Prostate gland (tissue), 2 donors: ENCODE data around the gene TRAPPC6A. TPM values are rescaled to one million over a fixed set of nuclear protein-coding genes. Genes with fewer than 3 reads are reported as not detected.

Source experiments
- DNase-seq: peaks from one replicate; pipeline ENCODE4 v3.0.0-alpha.2; 2019; ENCODE audit warnings: low spot score
- H3K27ac ChIP-seq, 2 donors: fragments of 200-600 bp; sonication (generic); 2 replicates each; pipeline ENCODE4 v1.5.1; 2017 to 2019
- H3K27me3 ChIP-seq: fragments of 200-600 bp; sonication (generic); replicated peaks from 2 replicates; pipeline ENCODE4 v1.5.1; 2019; ENCODE audit not compliant: insufficient read depth
- H3K36me3 ChIP-seq, 2 donors: fragments of 200-600 bp; sonication (generic); 1 replicate in 1 of 2; 2 replicates in 1 of 2; pipeline versions ENCODE4 v1.5.1 to v1.8.1; 2017 to 2019
- H3K4me1 ChIP-seq: fragments of 200-600 bp; sonication (generic); replicated peaks from 2 replicates; pipeline ENCODE4 v1.5.1; 2019
- H3K4me3 ChIP-seq, 2 donors: fragments of 200-600 bp; sonication (generic); 2 replicates each; pipeline ENCODE4 v1.5.1; 2017 to 2019
- H3K9me3 ChIP-seq: fragments of 200-600 bp; sonication (generic); 2 replicates; pipeline ENCODE4 v1.5.1; 2017
- CTCF ChIP-seq, 4 experiments: fragments of 200-600 bp in 2 of 4; fragments of 450-650 bp in 2 of 4; sonication (generic) in 2 of 4; IDR thresholded peaks; 1 replicate in 3 of 4; 2 replicates in 1 of 4; pipeline ENCODE4 v1.5.1; 2016 to 2019; ENCODE audit warnings: antibody characterized with exemption in 4 of 4, mild to moderate bottlenecking in 2 of 4, moderate library complexity in 2 of 4
- POLR2A ChIP-seq: fragments of 450-650 bp; IDR thresholded peaks from one replicate; pipeline ENCODE4 v1.6.1; 2016; ENCODE audit warnings: antibody characterized with exemption, mild to moderate bottlenecking
- POLR2AphosphoS5 ChIP-seq: sonication (generic); formaldehyde crosslinking; IDR thresholded peaks from one replicate; pipeline ENCODE4 v1.6.1; 2017; ENCODE audit warnings: antibody characterized with exemption
- WGBS: methylation state at CpG from one replicate; pipeline ENCODE4 v1.1.5; 2018; 5-methylcytosine and 5-hydroxymethylcytosine counted together
- intact Hi-C: fragments of 100-400 bp; cut with DNase I; formaldehyde crosslinking; loops from one replicate; pipeline ENCODE4 v1.14.2; 2022
- total RNA-seq, 2 donors: library from RNA; depleted of rRNA; stranded (reverse); fragments of >200 nt; gene quantifications; one replicate each; pipeline ENCODE4 v1.1.0, GENCODE V29; 2016

Gene TRAPPC6A
- total RNA-seq, 2 donors from 2014 or later = 57.0 to 80.4 TPM

GRCh38 chr19:45172611-45173208 lies 5.3 kb downstream of the TRAPPC6A start:
- Histone ChIP-seq H3K4me3 (no peak overlapping the region), H3K4me1 (peaks cover 3% of the 10 kb centered on the region), H3K27ac (no peak overlapping the region), H3K27me3 (no peaks in the 10 kb centered on the region), H3K9me3 (no peaks in the 10 kb centered on the region), H3K36me3 (no peaks in the 10 kb centered on the region)
- DNase-seq = no peak
- WGBS = 93% methylated on average over 18 of the region's 18 CpGs
- intact Hi-C loops = no loop called here
- TF ChIP-seq POLR2AphosphoS5 = no peak
- TF ChIP-seq CTCF (IDR thresholded peaks at IDR 0.05) = no peak
- no peak for TF ChIP-seq POLR2A

GRCh38 chr19:45172173-45172572 lies 5.9 kb downstream of the TRAPPC6A start:
- intact Hi-C loops = no loop called here
- Histone ChIP-seq H3K36me3 (no peaks in the 10 kb centered on the region), H3K4me3 (no peak overlapping the region), H3K9me3 (no peaks in the 10 kb centered on the region), H3K27ac (no peak overlapping the region), H3K4me1 (peaks cover 3% of the 10 kb centered on the region), H3K27me3 (no peaks in the 10 kb centered on the region)
- 73% methylated on average over 4 of the region's 4 CpGs for WGBS
- DNase-seq = no peak
- TF ChIP-seq POLR2A (no peak), CTCF (IDR thresholded peaks at IDR 0.05) (no peak), POLR2AphosphoS5 (no peak)

GRCh38 chr19:45171211-45171623 lies 6.8 kb downstream of the TRAPPC6A start:
- Histone ChIP-seq H3K36me3 (no peaks in the 10 kb centered on the region), H3K9me3 (no peaks in the 10 kb centered on the region), H3K27me3 (no peaks in the 10 kb centered on the region), H3K4me1 (peaks cover 3% of the 10 kb centered on the region), H3K4me3 (no peak overlapping the region), H3K27ac (no peak overlapping the region)
- TF ChIP-seq POLR2AphosphoS5 (no peak), POLR2A (no peak), CTCF (IDR thresholded peaks at IDR 0.05) (no peak)
- intact Hi-C loops = no loop called here
- 56% methylated on average over 7 of the region's 7 CpGs for WGBS
- DNase-seq = no peak

- no peak overlapping the region for H3K4me3 ChIP-seq
- intact Hi-C loops = no loop called here
- no peak overlapping the region for H3K27ac ChIP-seq
- H3K4me1 ChIP-seq = peaks cover 3% of the 10 kb centered on the region
- H3K36me3 ChIP-seq = no peaks in the 10 kb centered on the region
- TF ChIP-seq CTCF (IDR thresholded peaks at IDR 0.05) (no peak), POLR2A (no peak), POLR2AphosphoS5 (no peak)
- DNase-seq = no peak
- H3K9me3 ChIP-seq = no peaks in the 10 kb centered on the region
- 80% methylated on average over 21 of the region's 21 CpGs for WGBS
- no peaks in the 10 kb centered on the region for H3K27me3 ChIP-seq
Measured at GRCh38 chr19:45170146-45171106, 7.6 kb downstream of the TRAPPC6A start.
